GM18873 (cell line): ENCODE data around the gene NACC1.

Experiments used
- ATAC-seq: cut with Tn5 transposase; IDR thresholded peaks from one replicate; pipeline ENCODE4 v1.9.1; 2021; ENCODE audit warnings: mild to moderate bottlenecking, moderate library complexity, moderate number of reproducible peaks; ENCODE audit not compliant: unreplicated experiment, low FRiP score

NACC1 gene

GRCh38 chr19:13117772-13118423 is at the start of gene NACC1:
Gene NACC1, plus strand, starts transcription at chr19:13118264. Its CDS starts 16,944 bp downstream, at chr19:13135208.
- peak; percentile 37 for ATAC-seq

- no peak for ATAC-seq
Observed at GRCh38 chr19:13069415-13070359, 48.4 kb upstream of the NACC1 start.

GRCh38 chr19:13070425-13071140 is 47.5 kb upstream of the NACC1 start:
- no peak for ATAC-seq

GRCh38 chr19:13071444-13072187 is 46.4 kb upstream of the NACC1 start:
- no peak for ATAC-seq

- ATAC-seq, result no peak
Observed at GRCh38 chr19:13072188-13072908, 45.7 kb upstream of the NACC1 start.

GRCh38 chr19:13073263-13073662 is 44.8 kb upstream of the NACC1 start:
- no peak for ATAC-seq

- no peak for ATAC-seq
Observed at GRCh38 chr19:13074378-13074777, 43.7 kb upstream of the NACC1 start.

- no peak for ATAC-seq
Observed at GRCh38 chr19:13076320-13076719, 41.7 kb upstream of the NACC1 start.

GRCh38 chr19:13076787-13077186 is 41.3 kb upstream of the NACC1 start:
- no peak for ATAC-seq

- ATAC-seq, result no peak
Observed at GRCh38 chr19:13077240-13077639, 40.8 kb upstream of the NACC1 start.

- ATAC-seq, result no peak
Observed at GRCh38 chr19:13078381-13078780, 39.7 kb upstream of the NACC1 start.

- ATAC-seq, result no peak
Observed at GRCh38 chr19:13078897-13079541, 39.0 kb upstream of the NACC1 start.

GRCh38 chr19:13079542-13079986 is 38.5 kb upstream of the NACC1 start:
- no peak for ATAC-seq

- ATAC-seq, result no peak
Observed at GRCh38 chr19:13082192-13083007, 35.7 kb upstream of the NACC1 start.

GRCh38 chr19:13083008-13083404 is 35.1 kb upstream of the NACC1 start:
- no peak for ATAC-seq

GRCh38 chr19:13083627-13084026 is 34.4 kb upstream of the NACC1 start:
- no peak for ATAC-seq

GRCh38 chr19:13085666-13086065 is 32.4 kb upstream of the NACC1 start:
- no peak for ATAC-seq

GRCh38 chr19:13086341-13086740 is 31.7 kb upstream of the NACC1 start:
- no peak for ATAC-seq
